ENCODE results near the gene SUCLG2.

GRCh38 chr3:67349551-67350174 is 304.7 kb downstream of the SUCLG2 start:
- TF ChIP-seq, protein P1, sequence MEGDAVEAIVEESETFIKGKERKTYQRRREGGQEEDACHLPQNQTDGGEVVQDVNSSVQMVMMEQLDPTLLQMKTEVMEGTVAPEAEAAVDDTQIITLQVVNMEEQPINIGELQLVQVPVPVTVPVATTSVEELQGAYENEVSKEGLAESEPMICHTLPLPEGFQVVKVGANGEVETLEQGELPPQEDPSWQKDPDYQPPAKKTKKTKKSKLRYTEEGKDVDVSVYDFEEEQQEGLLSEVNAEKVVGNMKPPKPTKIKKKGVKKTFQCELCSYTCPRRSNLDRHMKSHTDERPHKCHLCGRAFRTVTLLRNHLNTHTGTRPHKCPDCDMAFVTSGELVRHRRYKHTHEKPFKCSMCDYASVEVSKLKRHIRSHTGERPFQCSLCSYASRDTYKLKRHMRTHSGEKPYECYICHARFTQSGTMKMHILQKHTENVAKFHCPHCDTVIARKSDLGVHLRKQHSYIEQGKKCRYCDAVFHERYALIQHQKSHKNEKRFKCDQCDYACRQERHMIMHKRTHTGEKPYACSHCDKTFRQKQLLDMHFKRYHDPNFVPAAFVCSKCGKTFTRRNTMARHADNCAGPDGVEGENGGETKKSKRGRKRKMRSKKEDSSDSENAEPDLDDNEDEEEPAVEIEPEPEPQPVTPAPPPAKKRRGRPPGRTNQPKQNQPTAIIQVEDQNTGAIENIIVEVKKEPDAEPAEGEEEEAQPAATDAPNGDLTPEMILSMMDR (conservative IDR thresholded peaks at IDR 0.05): no peak
- TF ChIP-seq ZFX (IDR thresholded peaks at IDR 0.05): no peak

Data from C4-2B (cell line).